Loucy (cell line): ENCODE measurements around the gene DGKI.

Experiments
- CTCF ChIP-seq: fragments of 200-600 bp; sonication (generic); conservative IDR thresholded peaks from 2 replicates; pipeline ENCODE4 v1.5.1; 2014; ENCODE audit warnings: mild to moderate bottlenecking, antibody characterized with exemption, low read length
- EZH2phosphoT487 ChIP-seq: fragments of 200-600 bp; IDR thresholded peaks from 2 replicates; pipeline ENCODE4 v1.6.1; 2018; ENCODE audit warnings: antibody characterized with exemption, mild to moderate bottlenecking, moderate library complexity, borderline replicate concordance

DNA sequence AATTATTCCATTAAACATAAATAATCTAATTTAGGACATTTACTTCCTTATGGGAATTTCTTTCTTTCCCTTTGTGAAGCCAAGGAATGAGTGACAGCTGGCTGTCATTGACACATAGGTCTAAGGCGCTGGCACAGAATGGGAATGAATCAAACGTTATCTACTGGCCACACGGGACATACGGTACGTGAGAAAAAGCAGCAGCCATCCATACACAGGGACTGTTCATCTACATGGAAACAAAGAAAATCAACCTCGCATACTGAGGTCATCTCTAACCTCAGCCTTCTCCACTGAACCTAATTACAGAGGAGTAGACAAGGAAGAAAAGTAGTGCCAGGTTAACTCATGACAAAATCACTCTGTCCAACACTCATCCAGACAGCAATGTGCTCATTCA lies 376.9 kb downstream of the DGKI start:
- TF ChIP-seq EZH2phosphoT487 (no peak), CTCF (no peak)
